Lower leg skin (tissue), 4 donors: ENCODE data around the gene TCP10L. TPM values are rescaled to one million over a fixed set of nuclear protein-coding genes. Genes with fewer than 3 reads are reported as not detected.
A peak's percentile ranks its signal among the peaks of the same experiment; 100 is the strongest.
"Not testable (repeated sequence)": the region's sequence is repeated elsewhere in the genome, so short reads cannot be mapped to it uniquely, and the experiment has no call there.

Experiments used
- DNase-seq, 2 donors: peaks; one replicate each; pipeline ENCODE4 v3.0.0-alpha.2; 2019; ENCODE audit warnings: low spot score in 2 of 2
- H3K4me3 ChIP-seq: fragments of 200-600 bp; sonication (generic); 2 replicates; pipeline ENCODE4 v1.5.1; 2017; ENCODE audit warnings: mild to moderate bottlenecking, low read depth; ENCODE audit not compliant: poor library complexity, severe bottlenecking
- CTCF ChIP-seq, 3 donors: fragments of 450-650 bp; IDR thresholded peaks; one replicate each; pipeline ENCODE4 v1.5.1; 2016; ENCODE audit warnings: antibody characterized with exemption in 3 of 3, mild to moderate bottlenecking in 3 of 3, moderate library complexity in 2 of 3
- POLR2A ChIP-seq, 2 donors: fragments of 450-650 bp; IDR thresholded peaks; one replicate each; pipeline ENCODE4 v1.6.1; 2016 to 2017; ENCODE audit warnings: antibody characterized with exemption in 2 of 2, mild to moderate bottlenecking in 1 of 2, moderate library complexity in 1 of 2
- whole genome bisulfite sequencing, 2 donors: methylation state at CpG; one replicate each; pipeline ENCODE4 v1.1.5; 2018; 5-methylcytosine and 5-hydroxymethylcytosine counted together
- intact Hi-C: fragments of 100-400 bp; cut with DNase I; formaldehyde crosslinking; loops from one replicate; pipeline ENCODE4 v1.15.0; 2023; ENCODE audit warnings: low total_unique reads
- total RNA-seq, 4 donors: library from RNA; depleted of rRNA; stranded (reverse); fragments of >200 nt; gene quantifications; one replicate each; pipeline ENCODE4 v1.1.0, GENCODE V29; 2016

TCP10L gene
- total RNA-seq: under 1 TPM in 1 of 4 donors, not detected in 3; 0.25 TPM

GRCh38 chr21:32585042-32585710 lies at the start of gene TCP10L:
TSS of gene TCP10L (minus strand) at chr21:32585523. CDS start at chr21:32584304, 1,219 bp downstream.
- TF ChIP-seq POLR2A (IDR thresholded peaks at IDR 0.05): no peak
- no peak for TF ChIP-seq CTCF (IDR thresholded peaks at IDR 0.05)
- intact Hi-C loops: no loop called here
- no peak for DNase-seq
- 82 to 84% methylated on average over 17 of the region's 17 CpGs for WGBS, 2 donors
- H3K4me3 ChIP-seq: no peak within 1 kb of the TSS

GRCh38 chr21:32626621-32627196 lies 41.4 kb upstream of the TCP10L start:
- no peak overlapping the region for H3K4me3 ChIP-seq
- DNase-seq: no peak

GRCh38 chr21:32618218-32618617 lies 32.9 kb upstream of the TCP10L start:
- 85 to 86% methylated on average over 6 of the region's 6 CpGs for WGBS, 2 donors
- H3K4me3 ChIP-seq, DNase-seq, intact Hi-C loops: not testable (repeated sequence)

More at GRCh38 chr21:32626621-32627196, 41.4 kb upstream of the TCP10L start:
- 94 to 100% methylated on average over 3 of the region's 3 CpGs for WGBS, 2 donors
- intact Hi-C loops: no loop called here
- no peak for TF ChIP-seq POLR2A (IDR thresholded peaks at IDR 0.05)
- no peak for TF ChIP-seq CTCF (IDR thresholded peaks at IDR 0.05)

GRCh38 chr21:32613436-32614043 lies 28.2 kb upstream of the TCP10L start:
- intact Hi-C loops: no loop called here
- no peak for TF ChIP-seq CTCF (IDR thresholded peaks at IDR 0.05)
- TF ChIP-seq POLR2A (IDR thresholded peaks at IDR 0.05): no peak
- WGBS, 2 donors: 70 to 73% methylated on average over 16 of the region's 16 CpGs
- DNase-seq: no peak
- peak overlapping the region; percentile 84 for H3K4me3 ChIP-seq

GRCh38 chr21:32612999-32613337 lies 27.6 kb upstream of the TCP10L start:
- peak overlapping the region; percentile 84 for H3K4me3 ChIP-seq
- intact Hi-C loops: no loop called here
- TF ChIP-seq POLR2A (IDR thresholded peaks at IDR 0.05) (no peak), CTCF (IDR thresholded peaks at IDR 0.05) (no peak)
- 0 to 1% methylated on average over 15 of the region's 15 CpGs for WGBS, 2 donors
- no peak for DNase-seq
